Heart right ventricle (tissue), 16 donors: ENCODE measurements around the gene BRPF1. TPM values are rescaled to one million over a fixed set of nuclear protein-coding genes. Genes with fewer than 3 reads are reported as not detected.

ENCODE experiments used
- ATAC-seq, 8 donors: fragments of 200-7000 bp; cut with Tn5 transposase; one replicate each; pipeline ENCODE4 v1.9.1; 2020; ENCODE audit warnings: mild to moderate bottlenecking in 8 of 8, moderate library complexity in 8 of 8, moderate number of reproducible peaks in 1 of 8
- DNase-seq, 2 donors: peaks; one replicate each; pipeline ENCODE4 v3.0.0-alpha.2; 2020
- H3K27ac ChIP-seq, 10 donors: fragments of 200-600 bp; sonication (generic) in 2 of 10; one replicate each; pipeline versions ENCODE4 v1.5.0 to v1.8.0; 2020 to 2022; ENCODE audit warnings: mild to moderate bottlenecking in 3 of 10
- H3K27me3 ChIP-seq, 7 donors: fragments of 200-600 bp; one replicate each; pipeline ENCODE4 v1.8.0; 2021 to 2022; ENCODE audit warnings: mild to moderate bottlenecking in 2 of 7
- H3K36me3 ChIP-seq, 9 donors: fragments of 200-600 bp; sonication (generic) in 1 of 9; one replicate each; pipeline versions ENCODE4 v1.5.0 to v1.8.0; 2020 to 2022; ENCODE audit warnings: mild to moderate bottlenecking in 2 of 9
- H3K4me1 ChIP-seq, 9 donors: fragments of 200-600 bp; sonication (generic) in 1 of 9; one replicate each; pipeline versions ENCODE4 v1.5.0 to v1.8.0; 2020 to 2022; ENCODE audit warnings: mild to moderate bottlenecking in 4 of 9
- H3K4me3 ChIP-seq, 10 donors: fragments of 200-600 bp; sonication (generic) in 2 of 10; one replicate each; pipeline versions ENCODE4 v1.5.0 to v1.8.0; 2020 to 2022; ENCODE audit warnings: mild to moderate bottlenecking in 7 of 10, moderate library complexity in 2 of 10
- H3K9me3 ChIP-seq, 11 donors: fragments of 200-600 bp in 10 of 11; sonication (generic) in 2 of 11; one replicate each; pipeline versions ENCODE4 v1.5.0 to v1.8.0; 2013 to 2022; ENCODE audit warnings: mild to moderate bottlenecking in 2 of 11, control low read depth in 1 of 11, moderate library complexity in 1 of 11
- CTCF ChIP-seq, 9 donors: fragments of 200-600 bp; sonication (generic) in 2 of 9; IDR thresholded peaks; one replicate each; pipeline versions ENCODE4 v1.5.0 to v1.8.0; 2021 to 2022; ENCODE audit warnings: antibody characterized with exemption in 9 of 9, mild to moderate bottlenecking in 5 of 9, moderate library complexity in 1 of 9
- WGBS, 2 donors: extraction: QIAGEN DNeasy Blood & Tissue Kit; methylation state at CpG; one replicate each; pipeline ENCODE4 v1.1.7; 2013; ENCODE audit warnings: inconsistent platforms in 1 of 2; 5-methylcytosine and 5-hydroxymethylcytosine counted together
- intact Hi-C, 10 donors: fragments of 100-400 bp; cut with DNase I; formaldehyde crosslinking; loops; one replicate each; pipeline versions ENCODE4 v1.11.1 to v1.14.2; 2022
- polyA plus RNA-seq, 2 donors: library from polyadenylated mRNA; stranded (reverse); fragments of 200-250 nt; gene quantifications; one replicate each; pipeline ENCODE4 v1.2.3, GENCODE V29; 2013
- total RNA-seq, 10 donors: library from RNA; stranded (reverse); fragmentation: NEBNext Ultra II Directional in 3 of 10; extraction: Animal tissue kit (Norgen Biotek cat#: 25700) in 3 of 10; gene quantifications; one replicate each; pipeline versions ENCODE4 v1.2.1 to v1.2.4, GENCODE V29; 2021 to 2023
- donor health status: Arrhythmogenic right ventricular cardiomyopathy.
- donor health status: ischemic (EF 13 %, LVEDD 7.1; RV severe dilation, severe dysfunction).
- donor health status: healthy with polysubstance abuse.
- donor health status: DM: no; HTN: yes; CAD: no.
- donor health status: DM: no; HTN: no; CAD: no.
- donor health status: ischemic (EF 25% LVEDD 6.9; RV normal size, moderate dysfunction).
- donor health status: ischemic (EF 25% LVEDD 5.7; RV mildly dilated, moderate dysfunction).
- donor health status: healthy.
- donor health status: DM: yes; HTN: yes; CAD: no.
- donor health status: Ischemic cardiomyopathy.
- donor health status: ischemic (EF 35%, LVEDD 5.7; RV mildly dilated, moderate dysfunction).
- donor health status: nonischemic (EF 11% LVEDD 7.7; RV severe dilation, severe dysfunction).
- donor health status: DM: yes; HTN: yes; CAD: no.
- donor health status: PGD.
- donor health status: ischemic (EF 29% LVEDD 5.4; RV normal size, mild dysfunction).
- donor health status: nonischemic (EF 23%, LVEDD 6.1; RV moderate dilation, normal function).

Gene BRPF1
- total and polyA plus RNA-seq, 12 donors: 7.3 to 15.1 (median 8.7) TPM

- H3K27me3 ChIP-seq: no peaks in the 10 kb centered on the region
- peak overlapping the region; percentile 91 to 100 (median 98) for H3K4me3 ChIP-seq
- H3K9me3 ChIP-seq: no peaks in the 10 kb centered on the region
- H3K36me3 ChIP-seq: peaks cover 0 to 41% (median 20%) of the 10 kb centered on the region in 9 donors
- DNase-seq (no peak), ATAC-seq (no peak)
- TF ChIP-seq CTCF (IDR thresholded peaks at IDR 0.05): no peak
- peak overlapping the region in 6 of 10 donors; percentile 98 to 100 (median 99) for H3K27ac ChIP-seq
- WGBS, 2 donors: 31 to 35% methylated on average over 7 of the region's 7 CpGs
- intact Hi-C loops: loop anchor here in 2 of 10 donors (5.0 kb wide), 2 partner anchors 60 to 230 kb away; partner anchors contain the start of genes ARPC4 (in 1 of the 2) and TADA3 (in 1 of the 2)
- peaks cover 0 to 61% (median 32%) of the 10 kb centered on the region in 9 donors for H3K4me1 ChIP-seq
These were observed 1.2 kb downstream of the BRPF1 start for GRCh38 chr3:9732740-9733115.

DNA sequence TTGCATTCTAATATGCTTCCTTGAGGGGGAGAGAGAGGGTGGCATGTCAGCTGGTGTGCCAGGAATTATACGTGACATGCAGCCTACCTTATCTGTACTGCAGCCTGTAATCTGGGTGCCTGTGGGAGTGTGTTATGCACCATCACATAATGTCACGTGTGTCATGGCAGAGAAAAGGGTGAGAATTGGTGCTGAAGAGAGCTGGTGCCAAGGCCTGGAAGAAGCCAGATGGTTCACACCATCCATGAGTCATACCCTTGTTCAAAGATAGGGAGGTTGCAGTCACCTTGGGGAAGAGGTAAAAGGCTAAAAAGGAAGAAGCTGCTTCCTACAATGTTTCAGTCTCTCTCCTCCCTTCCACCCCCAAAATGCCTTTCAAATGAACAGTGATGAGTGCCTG, 5.3 kb downstream of the BRPF1 start:
- Histone ChIP-seq H3K27me3 (no peaks in the 10 kb centered on the region), H3K27ac (no peak overlapping the region), H3K4me3 (no peak overlapping the region), H3K9me3 (no peaks in the 10 kb centered on the region), H3K36me3 (peaks cover 0 to 82% (median 56%) of the 10 kb centered on the region in 9 donors), H3K4me1 (peaks cover 0 to 58% (median 32%) of the 10 kb centered on the region in 9 donors)
- peak in 2 of 8 donors; percentile 27 to 46 for ATAC-seq
- WGBS, 2 donors: 33 to 57% methylated on average over 2 of the region's 2 CpGs
- intact Hi-C loops: no loop called here
- DNase-seq: no peak
- no peak for TF ChIP-seq CTCF (IDR thresholded peaks at IDR 0.05)

DNA sequence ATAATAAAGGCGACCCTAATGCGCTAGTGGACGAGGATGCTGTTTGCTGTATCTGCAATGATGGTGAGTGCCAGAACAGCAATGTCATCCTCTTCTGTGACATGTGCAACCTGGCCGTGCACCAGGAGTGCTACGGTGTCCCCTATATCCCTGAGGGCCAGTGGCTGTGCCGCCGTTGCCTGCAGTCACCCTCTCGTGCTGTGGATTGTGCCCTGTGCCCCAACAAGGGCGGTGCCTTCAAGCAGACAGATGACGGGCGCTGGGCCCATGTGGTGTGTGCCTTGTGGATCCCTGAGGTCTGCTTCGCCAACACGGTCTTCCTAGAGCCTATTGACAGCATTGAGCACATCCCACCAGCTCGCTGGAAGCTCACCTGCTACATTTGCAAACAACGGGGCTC, 7.6 kb downstream of the BRPF1 start:
- DNase-seq (no peak), ATAC-seq (no peak)
- no peak for TF ChIP-seq CTCF (IDR thresholded peaks at IDR 0.05)
- H3K9me3 ChIP-seq: no peaks in the 10 kb centered on the region
- WGBS, 2 donors: 94 to 95% methylated on average over 15 of the region's 15 CpGs
- intact Hi-C loops: no loop called here
- no peak overlapping the region for H3K4me3 ChIP-seq
- H3K27me3 ChIP-seq: no peaks in the 10 kb centered on the region
- peaks cover 15 to 100% (median 76%) of the 10 kb centered on the region in 9 donors for H3K36me3 ChIP-seq
- H3K4me1 ChIP-seq: peaks cover 0 to 37% (median 12%) of the 10 kb centered on the region in 9 donors
- H3K27ac ChIP-seq: no peak overlapping the region

GRCh38 chr3:9742560-9742959, 11.0 kb downstream of the BRPF1 start:
- H3K27me3 ChIP-seq: no peaks in the 10 kb centered on the region
- WGBS, 2 donors: 100% methylated on average over 1 of the region's 1 CpG
- H3K27ac ChIP-seq: no peak overlapping the region
- peaks cover 0 to 5% (median 0%) of the 10 kb centered on the region in 9 donors for H3K4me1 ChIP-seq
- no peak for ATAC-seq
- intact Hi-C loops: loop anchor here in 1 of 10 donors (10.0 kb wide), 1 partner anchor 238 kb away; no protein-coding TSS in a partner anchor
- no peaks in the 10 kb centered on the region for H3K9me3 ChIP-seq
- peaks cover 16 to 100% (median 93%) of the 10 kb centered on the region in 9 donors for H3K36me3 ChIP-seq
- no peak for TF ChIP-seq CTCF (IDR thresholded peaks at IDR 0.05)
- H3K4me3 ChIP-seq: no peak overlapping the region
- DNase-seq: no peak
